Measurements from ENCODE around the gene FOXP1. TPM values are rescaled to one million over a fixed set of nuclear protein-coding genes. Genes with fewer than 3 reads are reported as not detected.

FOXP1 gene
- total and polyA plus RNA-seq, 9 of the 15 experiments (the other 6 are each of a cell fraction or from before 2014, with no cell fraction given): 7.7 to 34.5 (median 13.7) TPM

DNA sequence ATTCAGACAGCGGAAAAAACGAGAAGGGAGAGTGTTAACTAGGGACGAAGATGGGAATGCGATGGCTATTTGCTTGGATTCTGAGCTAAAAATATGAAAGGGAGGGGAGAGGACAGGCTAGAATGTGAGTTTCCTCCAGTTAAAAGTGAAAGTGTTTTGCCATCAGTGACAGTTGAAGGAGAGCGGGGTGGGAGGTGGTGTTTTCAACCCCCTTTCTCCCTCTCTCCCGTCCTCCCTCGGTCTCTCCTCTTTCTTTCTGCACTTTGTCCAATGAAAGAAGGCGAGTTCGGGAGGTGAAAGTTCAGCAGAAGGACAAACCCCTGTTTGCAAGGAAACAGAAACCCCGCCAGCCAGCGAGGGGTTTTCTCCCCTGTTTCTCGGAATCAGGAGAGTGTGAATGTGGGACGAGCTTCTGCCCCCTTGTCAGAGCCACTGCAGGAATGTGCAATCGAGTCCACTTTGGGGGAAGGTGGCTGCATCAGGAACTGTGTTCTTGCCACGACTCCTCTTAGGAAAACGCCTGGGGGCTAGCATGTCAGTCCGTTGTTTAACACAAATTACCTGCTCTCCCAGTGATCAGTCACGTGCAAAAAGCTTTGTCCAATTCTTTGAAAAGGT is 975 bp upstream of the FOXP1 start (continued):
- no peak for TF ChIP-seq FOXP4 (CRISPR knock-in tag; IDR thresholded peaks at IDR 0.05; ENCODE audit: borderline replicate concordance)
- peak in 1 of 2 experiments; percentile 42; a peak in 1 of 4 replicates for TF ChIP-seq HDAC1 (IDR thresholded peaks at IDR 0.05)

GRCh38 chr3:71582612-71583565 is 639 bp downstream of the FOXP1 start:
- ChIA-PET CTCF (ENCODE audit: low intra/inter-chr PET ratio) (no interaction called here), POLR2A (interaction anchor here (0.5 to 1.3 kb wide), 10 partner anchors 11 to 512 kb away, joined by 3 to 5 read pairs (median 3); partner anchors contain the start of gene EIF4E3)
- Histone ChIP-seq H3K4me3 (peak overlapping the region; percentile 65), H3K4me2 (ENCODE audit: insufficient read depth, low read length) (peak overlapping the region; percentile 79), H3K36me3 (ENCODE audit: control insufficient read depth, insufficient read depth, low read length) (no peaks in the 10 kb centered on the region), H3K27ac (ENCODE audit: extremely low read depth, low read depth, low read length) (peak overlapping the region; percentile 90), H3K9me3 (replicated peaks; ENCODE audit: control insufficient read depth, insufficient read depth, low read depth, low read length) (no peaks in the 10 kb centered on the region), H3K4me1 (replicated peaks in 1 of 2; ENCODE audit: control insufficient read depth in 2 of 2, insufficient read depth in 2 of 2, low read length in 2 of 2) (peaks cover 8 to 27% of the 10 kb centered on the region in 2 experiments; a peak in 4 of 5 replicates), H2AFZ (ENCODE audit: low read depth, low read length) (peak overlapping the region; percentile 76), H4K20me1 (replicated peaks; ENCODE audit: control insufficient read depth, insufficient read depth, low read length) (no peaks in the 10 kb centered on the region), H3K9me1 (ENCODE audit: control insufficient read depth, insufficient read depth, low read length) (no peaks in the 10 kb centered on the region), H3K27me3 (ENCODE audit: control insufficient read depth in 2 of 2, insufficient read depth in 2 of 2, low read length in 2 of 2) (no peaks in the 10 kb centered on the region), H3K79me2 (ENCODE audit: control insufficient read depth, insufficient read depth, low read length) (peaks cover 34% of the 10 kb centered on the region), H3K9ac (ENCODE audit: insufficient read depth in 1 of 2, low read depth in 2 of 2, low read length in 2 of 2) (peak overlapping the region; percentile 76 to 97)
- intact Hi-C loops (cut with micrococcal nuclease) (loop anchor here (5.0 to 10.0 kb wide), 6 partner anchors 41 to 578 kb away; no protein-coding TSS in a partner anchor), in situ Hi-C loops (cut with MboI) (loop anchor here (25.0 kb wide), 1 partner anchor 571 kb away; no protein-coding TSS in a partner anchor)
- 0% methylated on average over 6 of the region's 84 CpGs for WGBS (ENCODE audit: insufficient coverage, low coverage, missing lambda C conversion rate)
- no peak for FAIRE-seq
- BruUV-seq (replicated peaks): TSS peak; percentile 25
- DNase-seq (ENCODE audit: extremely low read depth in 1 of 4, low spot score in 3 of 4): peak; percentile 49 to 83 (median 52)
- ATAC-seq: peak; percentile 74
- TF ChIP-seq ZFP36 (IDR thresholded peaks at IDR 0.05; ENCODE audit: low read depth, low read length, partially characterized antibody) (no peak), JUNB (CRISPR knock-in tag; conservative IDR thresholded peaks at IDR 0.05) (no peak), RBM39 (optimal IDR thresholded peaks at IDR 0.05; ENCODE audit: low read depth, low read length) (no peak), CEBPB (tag; IDR thresholded peaks at IDR 0.05) (no peak), MEIS2 (IDR thresholded peaks at IDR 0.05; ENCODE audit: partially characterized antibody) (no peak), GTF2A2 (tag; IDR thresholded peaks at IDR 0.05) (no peak), ZNF263 (CRISPR knock-in tag; IDR thresholded peaks at IDR 0.05; ENCODE audit: borderline replicate concordance) (0 out of 2 replicates have a peak, but pooled peaks have one; percentile 9), POLR2AphosphoS5 (IDR thresholded peaks at IDR 0.05; ENCODE audit: control insufficient read depth, insufficient read depth, low read depth, low read length) (0 out of 2 replicates have a peak, but pooled peaks have one; percentile 20), EGR1 (conservative IDR thresholded peaks at IDR 0.05) (peak; percentile 68), BRD9 (IDR thresholded peaks at IDR 0.05; ENCODE audit: low read depth, partially characterized antibody) (peak; percentile 49), ZNF717 (CRISPR knock-in tag; IDR thresholded peaks at IDR 0.05) (no peak), FUS (optimal IDR thresholded peaks at IDR 0.05; ENCODE audit: low read depth, low read length) (no peak)
- TF ChIP-seq, protein P1, sequence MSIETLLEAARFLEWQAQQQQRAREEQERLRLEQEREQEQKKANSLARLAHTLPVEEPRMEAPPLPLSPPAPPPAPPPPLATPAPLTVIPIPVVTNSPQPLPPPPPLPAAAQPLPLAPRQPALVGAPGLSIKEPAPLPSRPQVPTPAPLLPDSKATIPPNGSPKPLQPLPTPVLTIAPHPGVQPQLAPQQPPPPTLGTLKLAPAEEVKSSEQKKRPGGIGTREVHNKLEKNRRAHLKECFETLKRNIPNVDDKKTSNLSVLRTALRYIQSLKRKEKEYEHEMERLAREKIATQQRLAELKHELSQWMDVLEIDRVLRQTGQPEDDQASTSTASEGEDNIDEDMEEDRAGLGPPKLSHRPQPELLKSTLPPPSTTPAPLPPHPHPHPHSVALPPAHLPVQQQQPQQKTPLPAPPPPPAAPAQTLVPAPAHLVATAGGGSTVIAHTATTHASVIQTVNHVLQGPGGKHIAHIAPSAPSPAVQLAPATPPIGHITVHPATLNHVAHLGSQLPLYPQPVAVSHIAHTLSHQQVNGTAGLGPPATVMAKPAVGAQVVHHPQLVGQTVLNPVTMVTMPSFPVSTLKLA (conservative IDR thresholded peaks at IDR 0.05): peak in 1 of 2 experiments; percentile 44; a peak in 2 of 4 replicates
